GM12878 (cell line): ENCODE results near the gene AUNIP. TPM values are rescaled to one million over a fixed set of nuclear protein-coding genes. Genes with fewer than 3 reads are reported as not detected.
A peak's percentile ranks its signal among the peaks of the same experiment; 100 is the strongest.

Experiments
- ATAC-seq: fragments of 200-7000 bp; cut with Tn5 transposase; 3 replicates; pipeline ENCODE4 v1.9.1; 2020; ENCODE audit warnings: mild to moderate bottlenecking, moderate library complexity
- BruUV-seq: library from RNA; stranded (reverse); fragments of 400-500 nt; replicated peaks from 2 replicates; lab custom pipeline; 2021; lab: Mats Ljungman, UMichigan
- CTCF ChIA-PET: fragments of 300-600 bp; sonication (Branson Sonifier 250); formaldehyde crosslinking; extraction: SDS; loops from one replicate; lab custom pipeline; 2021; ENCODE audit warnings: inconsistent platforms; lab: Yijun Ruan, JAX
- POLR2A ChIA-PET: fragments of 350-600 bp; formaldehyde crosslinking; extraction: SDS; loops from one replicate; lab custom pipeline; 2021; ENCODE audit warnings: inconsistent platforms; lab: Charles Lee
- RAD21 ChIA-PET: fragments of 300-600 bp; sonication (Branson Sonifier 250); formaldehyde crosslinking; loops from one replicate; lab custom pipeline; 2023; ENCODE audit warnings: antibody characterized with exemption; ENCODE audit not compliant: unreplicated experiment; lab: Charles Lee
- SMC1A ChIA-PET: fragments of 300-600 bp; sonication (Branson Sonifier 250); formaldehyde crosslinking; loops from one replicate; lab custom pipeline; 2023; ENCODE audit not compliant: unreplicated experiment, uncharacterized antibody; lab: Charles Lee
- DNase-seq: peaks from one replicate; pipeline ENCODE4 v3.0.0-alpha.2; 2011; ENCODE audit warnings: low read depth, low spot score
- FAIRE-seq: peaks from 3 replicates; lab custom pipeline; 2011; peaks lifted over from hg19 to GRCh38; lab: Jason Lieb, UNC
- H2AFZ ChIP-seq: 2 replicates; pipeline ENCODE4 v1.6.0; 2011; ENCODE audit warnings: low read depth, low read length, control low read depth; ENCODE audit not compliant: control insufficient read depth
- H3K27ac ChIP-seq: 2 replicates; pipeline ENCODE4 v1.5.1; 2011; ENCODE audit warnings: control low read depth; ENCODE audit not compliant: control insufficient read depth, insufficient read depth
- H3K27me3 ChIP-seq, 2 experiments: replicated peaks in 1 of 2; 2 replicates each; pipeline versions ENCODE4 v1.6.0 to v1.6.1; 2011; ENCODE audit warnings: low read length in 1 of 2; ENCODE audit not compliant: control insufficient read depth in 2 of 2, insufficient read depth in 2 of 2
- H3K36me3 ChIP-seq, 2 experiments: 2 replicates each; pipeline ENCODE4 v1.5.1; 2011; ENCODE audit warnings: low read length in 1 of 2; ENCODE audit not compliant: control insufficient read depth in 2 of 2, insufficient read depth in 2 of 2
- H3K4me1 ChIP-seq: 2 replicates; pipeline ENCODE4 v1.6.1; 2011; ENCODE audit warnings: mild to moderate bottlenecking, low read length, moderate library complexity, mixed read lengths; ENCODE audit not compliant: control insufficient read depth, insufficient read depth
- H3K4me2 ChIP-seq: 2 replicates; pipeline ENCODE4 v1.6.0; 2011; ENCODE audit warnings: control low read depth; ENCODE audit not compliant: control insufficient read depth, insufficient read depth
- H3K4me3 ChIP-seq: fragments of 200-600 bp; sonication (generic); 2 replicates; pipeline ENCODE4 v1.5.1; 2016
- H3K79me2 ChIP-seq: 2 replicates; pipeline ENCODE4 v1.6.0; 2011; ENCODE audit warnings: low read length; ENCODE audit not compliant: control insufficient read depth, insufficient read depth
- H3K9ac ChIP-seq: 2 replicates; pipeline ENCODE4 v1.8.0; 2011; ENCODE audit warnings: low read length, control low read depth, mixed read lengths; ENCODE audit not compliant: control insufficient read depth, insufficient read depth
- H3K9me3 ChIP-seq: replicated peaks from 3 replicates; pipeline ENCODE4 v1.5.1; 2011; ENCODE audit warnings: mild to moderate bottlenecking, low read length; ENCODE audit not compliant: control insufficient read depth, insufficient read depth
- H4K20me1 ChIP-seq: 2 replicates; pipeline ENCODE4 v1.6.0; 2011; ENCODE audit not compliant: control insufficient read depth, insufficient read depth
- CREM ChIP-seq: IDR thresholded peaks from 2 replicates; pipeline ENCODE4 v1.6.1; 2014; ENCODE audit warnings: antibody characterized with exemption, low read depth
- HCFC1 ChIP-seq: fragments of 150-350 bp; IDR thresholded peaks from 2 replicates; pipeline ENCODE4 v1.6.1; 2014; ENCODE audit warnings: low read length
- IKZF1 ChIP-seq: fragments of 450-650 bp; conservative IDR thresholded peaks from 2 replicates; pipeline ENCODE4 v1.6.1; 2017; ENCODE audit warnings: antibody characterized with exemption, mild to moderate bottlenecking
- MTA2 ChIP-seq: fragments of 450-650 bp; IDR thresholded peaks from 2 replicates; pipeline ENCODE4 v1.6.1; 2016; ENCODE audit warnings: low read depth, mild to moderate bottlenecking, moderate library complexity
- PAX8 ChIP-seq: fragments of 450-650 bp; IDR thresholded peaks from 2 replicates; pipeline ENCODE4 v1.6.1; 2017; ENCODE audit warnings: mild to moderate bottlenecking, moderate library complexity
- SIX5 ChIP-seq: IDR thresholded peaks from 2 replicates; pipeline ENCODE4 v1.6.1; 2011; ENCODE audit warnings: mild to moderate bottlenecking, low read depth, low read length, moderate library complexity; ENCODE audit not compliant: severe bottlenecking
- SMAD5 ChIP-seq: IDR thresholded peaks from 2 replicates; pipeline ENCODE4 v1.6.1; 2016; ENCODE audit warnings: antibody characterized with exemption, low read depth
- SMARCA5 ChIP-seq: fragments of 450-650 bp; IDR thresholded peaks from 2 replicates; pipeline ENCODE4 v1.6.1; 2017; ENCODE audit warnings: mild to moderate bottlenecking
- SP1 ChIP-seq: IDR thresholded peaks from one replicate; pipeline ENCODE4 v1.6.1; 2011; ENCODE audit warnings: low read depth, low read length
- SUZ12 ChIP-seq: fragments of 200-600 bp; sonication (generic); IDR thresholded peaks from one replicate; pipeline ENCODE4 v1.6.1; 2018; ENCODE audit warnings: antibody characterized with exemption, mild to moderate bottlenecking; ENCODE audit not compliant: unreplicated experiment
- TARDBP ChIP-seq: IDR thresholded peaks from 2 replicates; pipeline ENCODE4 v1.6.1; 2016; ENCODE audit warnings: borderline replicate concordance
- TCF3 ChIP-seq: IDR thresholded peaks from 2 replicates; pipeline ENCODE4 v1.6.1; 2012; ENCODE audit warnings: low read depth, mild to moderate bottlenecking, low read length, borderline replicate concordance; ENCODE audit not compliant: insufficient read depth
- YBX1 ChIP-seq: fragments of 450-650 bp; IDR thresholded peaks from 2 replicates; pipeline ENCODE4 v1.6.1; 2016; ENCODE audit warnings: antibody characterized with exemption
- YY1 ChIP-seq: IDR thresholded peaks from 2 replicates; pipeline ENCODE4 v1.6.1; 2011; ENCODE audit warnings: low read depth, mild to moderate bottlenecking, low read length
- WGBS: methylation state at CpG from one replicate; pipeline ENCODE4 v1.1.6; 2016; ENCODE audit warnings: low lambda C conversion rate; ENCODE audit not compliant: insufficient replicate concordance, insufficient coverage; ENCODE audit errors: missing lambda C conversion rate; 5-methylcytosine and 5-hydroxymethylcytosine counted together
- in situ Hi-C: fragments of 300-500 bp; cut with MboI; formaldehyde crosslinking; loops from 9 replicates; pipeline ENCODE4 v1.14.3; 2018; ENCODE audit warnings: mixed read lengths
- intact Hi-C: fragments of 100-400 bp; cut with micrococcal nuclease; formaldehyde crosslinking; loops from one replicate; pipeline ENCODE4 v1.14.2; 2022; ENCODE audit not compliant: unreplicated experiment
- polyA plus RNA-seq, 11 experiments: library from polyadenylated mRNA; depleted of rRNA in 4 of 11; unstranded in 6 of 11; stranded (reverse) in 5 of 11; fragments of >200 nt; fragmentation: Nextera tagmentation in 4 of 11; fragmentation: Illumina TruSeq in 1 of 11; extraction: Ambion mirVana in 4 of 11; extraction: Trizol in 1 of 11; gene quantifications; 1 replicate in 1 of 11; 2 replicates in 10 of 11; pipeline versions ENCODE4 v1.2.1 to v1.2.3, GENCODE V29; 2011 to 2016; ENCODE audit warnings: inconsistent platforms in 2 of 11, missing spikeins in 2 of 11, low read depth in 1 of 11
- total RNA-seq, 4 experiments: library from RNA; depleted of rRNA in 3 of 4; stranded (reverse); fragments of >200 nt in 3 of 4; fragmentation: Illumina TruSeq in 1 of 4; extraction: Trizol in 1 of 4; gene quantifications; 2 replicates each; pipeline versions ENCODE4 v1.2.1 to v1.2.3, GENCODE V29; 2013 to 2021
- TF ChIP-seq, protein P1 (sequence below): fragments of 450-650 bp; IDR thresholded peaks from 2 replicates; pipeline ENCODE4 v1.6.1; 2017; ENCODE audit warnings: borderline replicate concordance
- TF ChIP-seq, protein P2 (sequence below): fragments of 450-650 bp; IDR thresholded peaks from 2 replicates; pipeline ENCODE4 v1.6.1; 2017; ENCODE audit warnings: low read depth, mild to moderate bottlenecking, moderate library complexity
- TF ChIP-seq, protein P3 (sequence below): fragments of 450-650 bp; IDR thresholded peaks from 2 replicates; pipeline ENCODE4 v1.6.1; 2016; ENCODE audit warnings: mild to moderate bottlenecking, moderate library complexity, borderline replicate concordance

AUNIP gene
- total and polyA plus RNA-seq, 10 of the 15 experiments (the other 5 are each of a cell fraction or from before 2014, with no cell fraction given): 3.9 to 20.0 (median 12.7) TPM

DNA sequence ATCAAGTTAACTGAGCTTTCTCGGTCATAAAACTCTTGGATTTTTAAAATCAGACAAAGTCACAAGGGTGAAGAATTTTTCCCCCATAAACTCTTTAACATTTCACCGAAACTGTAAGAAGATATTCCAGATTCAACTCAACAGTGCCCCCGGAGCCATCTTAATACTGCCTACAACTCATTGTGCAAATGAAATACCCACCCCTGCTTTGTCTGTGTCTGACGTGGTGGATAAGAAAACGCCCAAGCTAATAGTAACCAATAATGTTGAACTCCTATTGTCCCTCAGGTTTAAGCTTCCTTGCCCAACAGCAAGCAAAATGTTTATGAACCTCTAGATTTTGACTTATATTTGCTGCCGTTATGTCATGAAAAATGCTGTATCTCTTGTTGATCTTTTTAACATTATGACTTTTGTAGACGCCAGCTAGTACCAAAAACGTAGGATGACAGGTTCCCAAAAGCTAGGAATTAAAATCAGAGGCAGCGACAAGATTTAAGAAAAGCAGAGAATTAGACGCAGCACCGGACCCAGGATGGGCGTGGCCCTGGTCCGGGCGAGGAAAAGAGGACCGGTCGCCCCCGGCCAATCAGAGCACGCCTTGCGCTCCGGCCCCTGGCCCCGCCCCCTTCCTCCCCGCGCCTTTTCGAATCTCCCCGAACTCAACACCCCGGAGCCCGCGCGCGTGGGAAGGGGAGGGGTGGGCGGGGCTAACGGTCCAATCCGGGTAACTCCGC is 45.9 kb upstream of the AUNIP start:
- BruUV-seq: TSS peak; percentile 52
- ChIA-PET SMC1A (interaction anchor here (0.9 to 19.7 kb wide), 6 partner anchors 10 to 106 kb away, joined by 3 to 319 read pairs (median 6); partner anchors contain the start of gene PAFAH2), POLR2A (interaction anchor here (0.6 to 12.0 kb wide), 10 partner anchors 9 to 648 kb away, joined by 3 to 116 read pairs (median 6); partner anchors contain the start of genes PAFAH2 and PAQR7), RAD21 (interaction anchor here (1.0 to 14.5 kb wide), 5 partner anchors 10 to 92 kb away, joined by 3 to 296 read pairs (median 4); partner anchors contain the start of genes MTFR1L, PAFAH2 and PAQR7), CTCF (interaction anchor here (0.6 to 14.0 kb wide), 11 partner anchors 10 to 329 kb away, joined by 3 to 383 read pairs (median 3); partner anchors contain the start of genes CEP85, PAFAH2 and PAQR7)
- Histone ChIP-seq H3K9me3 (no peaks in the 10 kb centered on the region), H3K4me3 (peak overlapping the region; percentile 100), H3K27ac (peak overlapping the region; percentile 94), H4K20me1 (no peaks in the 10 kb centered on the region), H3K9ac (peak overlapping the region; percentile 88), H3K36me3 (peaks cover 2 to 4% of the 10 kb centered on the region in 2 experiments; a peak in 1 of 4 replicates), H3K4me1 (peaks cover 5% of the 10 kb centered on the region; the same call in 1 of the 2 replicates), H2AFZ (peak overlapping the region; percentile 88), H3K4me2 (peak overlapping the region; percentile 90), H3K79me2 (peaks cover 34% of the 10 kb centered on the region), H3K27me3 (no peaks in the 10 kb centered on the region; a peak in 3 of 4 replicates)
- DNase-seq (peak; percentile 63), FAIRE-seq (peak; percentile 79), ATAC-seq (peak; percentile 91)
- intact Hi-C loops: loop anchor here (1.0 kb wide), 1 partner anchor 92 kb away; no protein-coding TSS in a partner anchor
- 2% methylated on average over 13 of the region's 34 CpGs for WGBS
- in situ Hi-C loops: no loop called here
- TF ChIP-seq YY1 (peak; percentile 86), PAX8 (no peak), HCFC1 (no peak), CREM (no peak), SUZ12 (no peak), YBX1 (no peak), MTA2 (peak; percentile 8; the same call in 1 of the 2 replicates), IKZF1 (no peak), SMAD5 (no peak), TARDBP (no peak), TCF3 (no peak), SIX5 (no peak), SMARCA5 (0 out of 2 replicates have a peak, but pooled peaks have one; percentile 51), SP1 (peak; percentile 65)
- TF ChIP-seq, protein P1, sequence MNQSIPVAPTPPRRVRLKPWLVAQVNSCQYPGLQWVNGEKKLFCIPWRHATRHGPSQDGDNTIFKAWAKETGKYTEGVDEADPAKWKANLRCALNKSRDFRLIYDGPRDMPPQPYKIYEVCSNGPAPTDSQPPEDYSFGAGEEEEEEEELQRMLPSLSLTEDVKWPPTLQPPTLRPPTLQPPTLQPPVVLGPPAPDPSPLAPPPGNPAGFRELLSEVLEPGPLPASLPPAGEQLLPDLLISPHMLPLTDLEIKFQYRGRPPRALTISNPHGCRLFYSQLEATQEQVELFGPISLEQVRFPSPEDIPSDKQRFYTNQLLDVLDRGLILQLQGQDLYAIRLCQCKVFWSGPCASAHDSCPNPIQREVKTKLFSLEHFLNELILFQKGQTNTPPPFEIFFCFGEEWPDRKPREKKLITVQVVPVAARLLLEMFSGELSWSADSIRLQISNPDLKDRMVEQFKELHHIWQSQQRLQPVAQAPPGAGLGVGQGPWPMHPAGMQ: no peak
- TF ChIP-seq, protein P2, sequence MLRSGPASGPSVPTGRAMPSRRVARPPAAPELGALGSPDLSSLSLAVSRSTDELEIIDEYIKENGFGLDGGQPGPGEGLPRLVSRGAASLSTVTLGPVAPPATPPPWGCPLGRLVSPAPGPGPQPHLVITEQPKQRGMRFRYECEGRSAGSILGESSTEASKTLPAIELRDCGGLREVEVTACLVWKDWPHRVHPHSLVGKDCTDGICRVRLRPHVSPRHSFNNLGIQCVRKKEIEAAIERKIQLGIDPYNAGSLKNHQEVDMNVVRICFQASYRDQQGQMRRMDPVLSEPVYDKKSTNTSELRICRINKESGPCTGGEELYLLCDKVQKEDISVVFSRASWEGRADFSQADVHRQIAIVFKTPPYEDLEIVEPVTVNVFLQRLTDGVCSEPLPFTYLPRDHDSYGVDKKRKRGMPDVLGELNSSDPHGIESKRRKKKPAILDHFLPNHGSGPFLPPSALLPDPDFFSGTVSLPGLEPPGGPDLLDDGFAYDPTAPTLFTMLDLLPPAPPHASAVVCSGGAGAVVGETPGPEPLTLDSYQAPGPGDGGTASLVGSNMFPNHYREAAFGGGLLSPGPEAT: peak; percentile 34; the same call in 1 of the 2 replicates
- TF ChIP-seq, protein P3, sequence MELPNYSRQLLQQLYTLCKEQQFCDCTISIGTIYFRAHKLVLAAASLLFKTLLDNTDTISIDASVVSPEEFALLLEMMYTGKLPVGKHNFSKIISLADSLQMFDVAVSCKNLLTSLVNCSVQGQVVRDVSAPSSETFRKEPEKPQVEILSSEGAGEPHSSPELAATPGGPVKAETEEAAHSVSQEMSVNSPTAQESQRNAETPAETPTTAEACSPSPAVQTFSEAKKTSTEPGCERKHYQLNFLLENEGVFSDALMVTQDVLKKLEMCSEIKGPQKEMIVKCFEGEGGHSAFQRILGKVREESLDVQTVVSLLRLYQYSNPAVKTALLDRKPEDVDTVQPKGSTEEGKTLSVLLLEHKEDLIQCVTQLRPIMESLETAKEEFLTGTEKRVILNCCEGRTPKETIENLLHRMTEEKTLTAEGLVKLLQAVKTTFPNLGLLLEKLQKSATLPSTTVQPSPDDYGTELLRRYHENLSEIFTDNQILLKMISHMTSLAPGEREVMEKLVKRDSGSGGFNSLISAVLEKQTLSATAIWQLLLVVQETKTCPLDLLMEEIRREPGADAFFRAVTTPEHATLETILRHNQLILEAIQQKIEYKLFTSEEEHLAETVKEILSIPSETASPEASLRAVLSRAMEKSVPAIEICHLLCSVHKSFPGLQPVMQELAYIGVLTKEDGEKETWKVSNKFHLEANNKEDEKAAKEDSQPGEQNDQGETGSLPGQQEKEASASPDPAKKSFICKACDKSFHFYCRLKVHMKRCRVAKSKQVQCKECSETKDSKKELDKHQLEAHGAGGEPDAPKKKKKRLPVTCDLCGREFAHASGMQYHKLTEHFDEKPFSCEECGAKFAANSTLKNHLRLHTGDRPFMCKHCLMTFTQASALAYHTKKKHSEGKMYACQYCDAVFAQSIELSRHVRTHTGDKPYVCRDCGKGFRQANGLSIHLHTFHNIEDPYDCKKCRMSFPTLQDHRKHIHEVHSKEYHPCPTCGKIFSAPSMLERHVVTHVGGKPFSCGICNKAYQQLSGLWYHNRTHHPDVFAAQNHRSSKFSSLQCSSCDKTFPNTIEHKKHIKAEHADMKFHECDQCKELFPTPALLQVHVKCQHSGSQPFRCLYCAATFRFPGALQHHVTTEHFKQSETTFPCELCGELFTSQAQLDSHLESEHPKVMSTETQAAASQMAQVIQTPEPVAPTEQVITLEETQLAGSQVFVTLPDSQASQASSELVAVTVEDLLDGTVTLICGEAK: peak; percentile 36; the same call in 1 of the 2 replicates
